Smooth muscle cell of trachea (primary cell): ENCODE measurements around the gene ZNF287. TPM values are rescaled to one million over a fixed set of nuclear protein-coding genes. Genes with fewer than 3 reads are reported as not detected.

Source experiments
- total RNA-seq: library from RNA; depleted of rRNA; stranded (reverse); fragments of >200 nt; gene quantifications from 2 replicates; pipeline ENCODE4 v1.2.1, GENCODE V29; 2014

ZNF287 gene
- total RNA-seq = 8.3 and 12.1 TPM in 2 replicates

DNA sequence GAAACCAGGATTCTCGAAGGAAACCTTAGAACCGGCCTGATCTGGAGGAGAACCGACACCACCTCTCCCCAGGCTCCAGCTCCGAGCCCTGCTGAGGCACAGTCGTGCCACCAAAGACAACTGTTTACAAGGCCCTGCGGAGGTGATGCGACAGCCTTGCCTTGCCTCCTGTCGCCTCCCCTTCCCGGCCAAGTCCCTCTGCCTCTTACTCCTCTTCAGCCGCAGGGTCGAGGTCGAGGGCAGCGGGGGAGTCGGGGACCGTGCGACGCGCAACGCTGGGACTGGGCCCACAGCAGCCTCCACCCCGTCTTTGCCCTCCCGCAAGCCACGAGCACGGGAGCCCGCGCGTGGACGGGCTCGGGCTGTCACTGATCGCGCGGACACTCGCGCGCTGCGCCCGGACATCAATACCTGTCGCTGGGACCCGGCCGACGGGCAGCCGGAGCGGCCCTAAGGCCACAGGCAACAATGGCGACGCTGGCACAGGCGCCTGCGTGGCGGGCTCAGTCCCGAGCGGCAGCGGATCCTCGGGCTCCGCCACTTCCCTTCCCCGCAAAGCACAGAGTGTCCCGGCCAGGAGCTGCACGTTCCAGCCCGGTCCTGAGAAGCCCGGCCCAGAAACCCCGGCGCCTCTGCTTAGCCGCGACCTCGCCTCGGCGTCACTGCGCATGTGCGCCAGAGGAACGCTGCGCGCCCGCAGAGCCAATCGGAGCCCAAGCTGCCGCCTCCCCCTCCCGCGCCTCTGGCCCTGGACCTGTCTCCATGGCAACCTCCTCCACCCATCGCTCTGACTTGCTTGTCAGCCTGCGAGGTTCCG lies at the start of gene ZNF287:
ZNF287 (minus strand) TSS at position 664 of the 817 bp plus-strand sequence. CDS start 1,473 bp downstream, outside the sequence.

Other genes with a start within 250 kb of the ZNF287 start
- 5.4 and 6.9 TPM in 2 replicates for gene CENPV, start 215.7 kb downstream of the ZNF287 start, total RNA-seq
- gene UBB, start 188.1 kb downstream of the ZNF287 start, total RNA-seq = 1,965 and 2,094 TPM in 2 replicates
- 89.5 and 120 TPM in 2 replicates for gene TRPV2, start 153.6 kb downstream of the ZNF287 start, total RNA-seq
- gene LRRC75A, start 77.0 kb downstream of the ZNF287 start, total RNA-seq = 1.2 and 4.5 TPM in 2 replicates
- gene ZNF624, start 84.6 kb upstream of the ZNF287 start, total RNA-seq = 4.8 and 6.0 TPM in 2 replicates
- 4.2 and 10.9 TPM in 2 replicates for gene CCDC144A, start 121.0 kb upstream of the ZNF287 start, total RNA-seq